Subcutaneous adipose tissue (tissue), 4 donors: ENCODE results near the gene TWIST2. TPM values are rescaled to one million over a fixed set of nuclear protein-coding genes. Genes with fewer than 3 reads are reported as not detected.

Experiments used
- total RNA-seq, 4 donors: library from RNA; depleted of rRNA; stranded (reverse); fragments of >200 nt; gene quantifications; one replicate each; pipeline ENCODE4 v1.1.0, GENCODE V29; 2016
- TF ChIP-seq, protein P1 (sequence below): fragments of 450-650 bp; IDR thresholded peaks from one replicate; pipeline ENCODE4 v1.5.1; 2016; ENCODE audit warnings: low read depth, mild to moderate bottlenecking, control low read depth, antibody characterized with exemption, moderate library complexity

The TWIST2 gene
- total RNA-seq, 4 donors from 2014 or later = 90.8 to 282 (median 125) TPM

- TF ChIP-seq, protein P1, sequence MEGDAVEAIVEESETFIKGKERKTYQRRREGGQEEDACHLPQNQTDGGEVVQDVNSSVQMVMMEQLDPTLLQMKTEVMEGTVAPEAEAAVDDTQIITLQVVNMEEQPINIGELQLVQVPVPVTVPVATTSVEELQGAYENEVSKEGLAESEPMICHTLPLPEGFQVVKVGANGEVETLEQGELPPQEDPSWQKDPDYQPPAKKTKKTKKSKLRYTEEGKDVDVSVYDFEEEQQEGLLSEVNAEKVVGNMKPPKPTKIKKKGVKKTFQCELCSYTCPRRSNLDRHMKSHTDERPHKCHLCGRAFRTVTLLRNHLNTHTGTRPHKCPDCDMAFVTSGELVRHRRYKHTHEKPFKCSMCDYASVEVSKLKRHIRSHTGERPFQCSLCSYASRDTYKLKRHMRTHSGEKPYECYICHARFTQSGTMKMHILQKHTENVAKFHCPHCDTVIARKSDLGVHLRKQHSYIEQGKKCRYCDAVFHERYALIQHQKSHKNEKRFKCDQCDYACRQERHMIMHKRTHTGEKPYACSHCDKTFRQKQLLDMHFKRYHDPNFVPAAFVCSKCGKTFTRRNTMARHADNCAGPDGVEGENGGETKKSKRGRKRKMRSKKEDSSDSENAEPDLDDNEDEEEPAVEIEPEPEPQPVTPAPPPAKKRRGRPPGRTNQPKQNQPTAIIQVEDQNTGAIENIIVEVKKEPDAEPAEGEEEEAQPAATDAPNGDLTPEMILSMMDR = no peak
Measured at GRCh38 chr2:238847419-238847801, 475 bp upstream of the TWIST2 start.

DNA sequence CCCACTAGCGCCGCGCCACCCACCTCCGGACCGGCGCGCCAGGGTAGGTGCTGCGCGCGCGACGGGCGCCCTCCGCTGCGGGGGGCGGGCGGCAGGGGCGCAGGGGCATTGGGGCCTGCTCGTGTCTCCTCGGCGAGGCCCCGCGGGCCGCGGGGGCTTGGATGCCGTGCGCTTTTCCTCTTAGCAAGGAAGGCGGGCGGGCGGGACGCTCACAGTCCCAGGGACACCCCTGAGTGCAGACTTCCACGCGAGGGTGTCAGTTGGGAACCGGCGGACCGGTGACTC lies 748 bp downstream of the TWIST2 start:
- TF ChIP-seq, protein P1 = no peak

- TF ChIP-seq, protein P1 = no peak
Measured at GRCh38 chr2:238848976-238849853, 1.3 kb downstream of the TWIST2 start.

DNA sequence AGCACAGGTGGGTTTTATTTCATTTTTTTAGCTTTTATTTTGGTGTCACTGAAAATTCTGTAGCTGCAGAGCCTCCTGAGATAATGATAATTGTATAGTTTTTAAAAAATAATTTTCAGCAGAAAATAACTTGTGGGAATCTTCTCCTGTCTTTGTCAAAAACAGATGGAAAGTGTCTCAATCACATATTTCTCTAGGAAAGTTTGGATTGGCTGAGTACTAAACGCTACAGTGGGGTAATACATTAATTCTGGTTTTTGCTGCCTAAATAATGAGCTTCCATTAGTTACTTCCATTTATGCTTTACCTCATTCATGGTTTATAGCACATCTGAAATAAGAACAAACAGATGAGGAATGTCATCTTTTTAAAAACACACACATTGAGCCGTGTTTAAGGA lies 2.2 kb downstream of the TWIST2 start:
- TF ChIP-seq, protein P1 = no peak

DNA sequence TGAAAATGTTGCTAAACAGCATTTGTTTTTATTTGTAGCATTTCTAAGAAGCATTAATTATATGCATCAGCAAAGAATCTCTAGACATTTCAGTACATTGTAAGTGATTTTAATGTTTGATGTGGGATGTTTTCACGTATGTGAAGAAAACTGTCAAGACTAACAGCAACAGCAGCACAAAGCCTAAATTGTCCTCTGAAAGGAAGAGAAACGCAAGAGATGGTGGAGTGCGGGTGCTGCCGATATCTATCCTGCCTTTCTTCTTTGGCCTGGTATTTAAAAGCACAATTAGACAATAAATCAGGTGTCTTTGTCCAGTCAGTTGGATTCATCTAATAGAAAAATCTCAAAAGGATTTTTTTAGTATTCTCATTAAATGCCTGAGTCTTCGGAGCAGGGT lies 3.1 kb downstream of the TWIST2 start:
- TF ChIP-seq, protein P1 = no peak

DNA sequence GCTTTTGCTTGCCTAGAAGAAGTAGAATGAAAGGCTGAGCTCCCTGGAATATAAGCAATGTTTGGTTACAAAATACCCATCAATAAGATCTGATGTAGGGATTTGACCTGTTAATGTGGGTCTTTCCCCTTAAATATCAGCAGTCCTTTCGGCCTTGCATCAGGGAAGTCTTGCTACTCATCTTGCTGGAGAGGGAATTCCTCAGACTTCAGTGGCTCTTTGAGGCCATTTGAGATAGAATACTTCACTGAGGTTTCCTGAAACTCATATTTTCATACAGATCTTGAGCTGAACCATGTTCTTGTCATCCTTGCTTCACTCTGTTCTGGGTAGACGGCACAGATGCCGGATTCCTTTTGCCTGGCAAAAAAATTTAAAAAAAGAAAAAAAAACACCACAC lies 3.9 kb downstream of the TWIST2 start:
- TF ChIP-seq, protein P1 = no peak

DNA sequence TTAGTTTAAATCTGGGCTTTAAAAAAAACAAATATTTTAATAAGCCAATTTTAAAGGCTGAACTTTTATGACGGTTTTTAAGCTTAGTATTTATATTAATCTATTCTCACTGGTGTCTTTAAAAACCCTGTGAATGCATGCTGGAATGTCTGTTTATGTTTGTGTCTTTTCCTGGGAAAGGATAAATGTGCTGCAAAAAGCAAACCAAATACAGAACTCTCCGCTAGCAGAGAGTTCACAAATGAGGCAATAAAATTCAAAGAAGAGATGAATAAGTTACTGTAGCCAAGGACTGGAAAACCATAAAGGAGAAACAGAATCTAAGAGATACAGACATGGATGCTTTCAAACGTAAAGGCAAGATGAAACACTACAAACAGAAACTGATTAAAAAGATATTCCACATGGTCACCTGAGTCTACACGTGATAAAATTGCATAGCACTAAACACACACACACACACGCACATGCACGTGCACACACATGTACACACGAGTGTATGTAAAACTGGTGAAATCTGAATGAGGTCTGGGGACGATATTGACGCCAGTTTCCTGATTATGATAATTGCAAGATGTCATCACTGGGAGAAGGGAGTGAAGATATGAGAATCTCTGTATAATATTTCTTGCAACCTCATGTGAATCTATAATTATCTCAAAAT lies 4.5 kb downstream of the TWIST2 start:
- TF ChIP-seq, protein P1 = no peak
